Upper lobe of left lung (tissue), 6 donors: ENCODE measurements around the gene STOML3. TPM values are rescaled to one million over a fixed set of nuclear protein-coding genes. Genes with fewer than 3 reads are reported as not detected.
"Not testable (repeated sequence)": the region's sequence is repeated elsewhere in the genome, so short reads cannot be mapped to it uniquely, and the experiment has no call there.

Source experiments
- ATAC-seq, 2 donors: fragments of 200-7000 bp; cut with Tn5 transposase; one replicate each; pipeline ENCODE4 v1.9.1; 2022; ENCODE audit warnings: mild to moderate bottlenecking in 2 of 2, moderate library complexity in 2 of 2; ENCODE audit not compliant: low FRiP score in 2 of 2
- DNase-seq, 2 donors: peaks; one replicate each; pipeline ENCODE4 v3.0.0-alpha.2; 2019 to 2020
- H3K27ac ChIP-seq, 4 donors: fragments of 200-600 bp; sonication (generic); one replicate each; pipeline ENCODE4 v1.5.1; 2016 to 2019
- H3K27me3 ChIP-seq, 4 donors: fragments of 200-600 bp; sonication (generic); one replicate each; pipeline ENCODE4 v1.5.1; 2017 to 2019
- H3K36me3 ChIP-seq, 4 donors: fragments of 200-600 bp; sonication (generic); one replicate each; pipeline ENCODE4 v1.5.1; 2016 to 2019
- H3K4me1 ChIP-seq, 4 donors: fragments of 200-600 bp; sonication (generic); one replicate each; pipeline ENCODE4 v1.5.1; 2018 to 2019
- H3K4me3 ChIP-seq, 4 donors: fragments of 200-600 bp; sonication (generic); one replicate each; pipeline ENCODE4 v1.5.1; 2017 to 2019; ENCODE audit warnings: mild to moderate bottlenecking in 2 of 4, moderate library complexity in 1 of 4
- H3K9me3 ChIP-seq, 4 donors: fragments of 200-600 bp; sonication (generic); one replicate each; pipeline ENCODE4 v1.5.1; 2018 to 2019
- EP300 ChIP-seq, 4 donors: sonication (generic); formaldehyde crosslinking; IDR thresholded peaks; one replicate each; pipeline ENCODE4 v1.5.1; 2017; ENCODE audit warnings: antibody characterized with exemption in 4 of 4, control low read depth in 2 of 4
- POLR2A ChIP-seq, 4 donors: fragments of 450-650 bp; IDR thresholded peaks; one replicate each; pipeline ENCODE4 v1.5.1; 2016 to 2017; ENCODE audit warnings: antibody characterized with exemption in 4 of 4, mild to moderate bottlenecking in 2 of 4
- POLR2AphosphoS5 ChIP-seq, 2 donors: sonication (generic); formaldehyde crosslinking; IDR thresholded peaks; one replicate each; pipeline ENCODE4 v1.5.1; 2017; ENCODE audit warnings: antibody characterized with exemption in 2 of 2
- WGBS, 2 donors: methylation state at CpG; one replicate each; pipeline ENCODE4 v1.1.5; 2017 to 2018; 5-methylcytosine and 5-hydroxymethylcytosine counted together
- total RNA-seq, 6 donors: library from RNA; depleted of rRNA in 4 of 6; stranded (reverse); fragments of >200 nt in 4 of 6; gene quantifications; one replicate each; pipeline versions ENCODE4 v1.1.0 to v1.2.1, GENCODE V29; 2016 to 2021
- TF ChIP-seq, protein P1 (sequence below), 6 experiments: fragments of 450-650 bp in 4 of 6; fragments of 200-600 bp in 2 of 6; sonication (generic) in 2 of 6; IDR thresholded peaks; one replicate each; pipeline ENCODE4 v1.5.1; 2016 to 2019; ENCODE audit warnings: antibody characterized with exemption in 6 of 6
- donor health status: DM: no; HTN: no; CAD: no; lungs with moderate emphysema.
- donor health status: DM: no; HTN: yes; CAD: no; lungs with severe emphysema.

STOML3 gene
- total RNA-seq, 6 donors from 2014 or later: 0.14 to 10.8 (median 1.6) TPM

DNA sequence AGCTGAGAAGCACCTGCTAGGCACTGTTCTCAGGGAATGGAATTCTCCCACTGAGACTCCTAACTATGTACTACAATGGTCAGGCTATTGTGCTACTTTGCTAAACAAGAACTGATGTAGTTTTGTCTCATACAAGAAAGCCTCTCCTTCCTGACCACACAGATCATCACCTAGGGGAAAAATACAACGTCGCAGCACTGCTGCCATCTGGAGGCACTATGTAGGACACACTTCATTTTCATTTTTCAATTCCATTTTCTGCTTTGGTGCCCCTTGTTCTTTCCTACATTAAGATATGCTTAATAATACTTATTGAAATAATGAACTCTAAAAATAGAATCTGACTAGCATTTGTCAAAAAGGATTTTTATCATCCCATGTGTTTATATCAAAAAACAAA lies 26.2 kb upstream of the STOML3 start:
- Histone ChIP-seq H3K36me3 (peaks cover 28 to 85% (median 39%) of the 10 kb centered on the region in 4 donors), H3K27ac (no peak overlapping the region), H3K4me1 (peaks cover 0 to 5% (median 0%) of the 10 kb centered on the region in 4 donors), H3K9me3 (no peaks in the 10 kb centered on the region), H3K4me3 (no peak overlapping the region), H3K27me3 (no peaks in the 10 kb centered on the region)
- no peak for TF ChIP-seq POLR2AphosphoS5 (IDR thresholded peaks at IDR 0.05)
- TF ChIP-seq, protein P1, sequence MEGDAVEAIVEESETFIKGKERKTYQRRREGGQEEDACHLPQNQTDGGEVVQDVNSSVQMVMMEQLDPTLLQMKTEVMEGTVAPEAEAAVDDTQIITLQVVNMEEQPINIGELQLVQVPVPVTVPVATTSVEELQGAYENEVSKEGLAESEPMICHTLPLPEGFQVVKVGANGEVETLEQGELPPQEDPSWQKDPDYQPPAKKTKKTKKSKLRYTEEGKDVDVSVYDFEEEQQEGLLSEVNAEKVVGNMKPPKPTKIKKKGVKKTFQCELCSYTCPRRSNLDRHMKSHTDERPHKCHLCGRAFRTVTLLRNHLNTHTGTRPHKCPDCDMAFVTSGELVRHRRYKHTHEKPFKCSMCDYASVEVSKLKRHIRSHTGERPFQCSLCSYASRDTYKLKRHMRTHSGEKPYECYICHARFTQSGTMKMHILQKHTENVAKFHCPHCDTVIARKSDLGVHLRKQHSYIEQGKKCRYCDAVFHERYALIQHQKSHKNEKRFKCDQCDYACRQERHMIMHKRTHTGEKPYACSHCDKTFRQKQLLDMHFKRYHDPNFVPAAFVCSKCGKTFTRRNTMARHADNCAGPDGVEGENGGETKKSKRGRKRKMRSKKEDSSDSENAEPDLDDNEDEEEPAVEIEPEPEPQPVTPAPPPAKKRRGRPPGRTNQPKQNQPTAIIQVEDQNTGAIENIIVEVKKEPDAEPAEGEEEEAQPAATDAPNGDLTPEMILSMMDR (IDR thresholded peaks at IDR 0.05): peak in 2 of 6 experiments; percentile 8 to 20
- TF ChIP-seq POLR2A (IDR thresholded peaks at IDR 0.05): no peak
- no peak for TF ChIP-seq EP300 (IDR thresholded peaks at IDR 0.05)
- ATAC-seq (no peak), DNase-seq (no peak)
- WGBS, 2 donors: 24 to 35% methylated on average over 2 of the region's 2 CpGs

DNA sequence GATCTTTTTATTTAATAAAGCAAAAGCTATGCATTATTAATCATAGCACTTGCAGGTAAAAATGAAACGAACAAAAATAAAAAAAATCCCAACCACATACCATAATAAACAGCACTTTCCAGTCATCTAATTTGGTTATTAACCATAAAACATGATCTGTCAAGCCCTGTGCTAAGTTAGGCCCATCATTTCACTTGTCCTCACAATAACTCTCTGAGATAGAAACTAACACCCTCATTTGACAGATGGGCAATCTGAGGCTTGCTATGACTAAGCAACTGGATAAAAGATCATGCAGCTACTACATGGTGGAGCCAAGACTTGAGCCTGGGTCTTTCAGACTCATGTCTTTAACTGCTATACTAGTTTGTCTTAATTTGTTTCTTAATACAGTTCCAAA lies 25.5 kb upstream of the STOML3 start:
- no peak for DNase-seq
- Histone ChIP-seq H3K9me3 (no peaks in the 10 kb centered on the region), H3K4me1 (peaks cover 0 to 5% (median 0%) of the 10 kb centered on the region in 4 donors), H3K27ac (no peak overlapping the region), H3K27me3 (no peaks in the 10 kb centered on the region), H3K36me3 (peaks cover 32 to 85% (median 44%) of the 10 kb centered on the region in 4 donors), H3K4me3 (no peak overlapping the region)
- ATAC-seq: no peak
- 69 to 81% methylated on average over 1 of the region's 1 CpG for WGBS, 2 donors
- TF ChIP-seq EP300 (IDR thresholded peaks at IDR 0.05) (no peak), POLR2A (IDR thresholded peaks at IDR 0.05) (no peak), POLR2AphosphoS5 (IDR thresholded peaks at IDR 0.05) (no peak)
- TF ChIP-seq, protein P1 (IDR thresholded peaks at IDR 0.05): no peak

- TF ChIP-seq, protein P1 (IDR thresholded peaks at IDR 0.05): no peak
- TF ChIP-seq POLR2AphosphoS5 (IDR thresholded peaks at IDR 0.05) (no peak), EP300 (IDR thresholded peaks at IDR 0.05) (no peak)
- Histone ChIP-seq H3K4me1 (no peaks in the 10 kb centered on the region), H3K27ac (no peak overlapping the region), H3K36me3 (peaks cover 37 to 93% (median 56%) of the 10 kb centered on the region in 4 donors), H3K27me3 (no peaks in the 10 kb centered on the region), H3K9me3 (no peaks in the 10 kb centered on the region), H3K4me3 (no peak overlapping the region)
- DNase-seq: no peak
- no peak for ATAC-seq
- 83 to 93% methylated on average over 5 of the region's 5 CpGs for WGBS, 2 donors
Measured at GRCh38 chr13:39013462-39013861, 22.8 kb upstream of the STOML3 start.

- H3K27ac ChIP-seq: no peak overlapping the region
- H3K4me1 ChIP-seq: no peaks in the 10 kb centered on the region
- H3K9me3 ChIP-seq: no peaks in the 10 kb centered on the region
- whole genome bisulfite sequencing, 2 donors: 86% methylated on average over 7 of the region's 7 CpGs
- ATAC-seq (no peak), DNase-seq (peak in 1 of 2 donors; percentile 7)
- peaks cover 37 to 91% (median 56%) of the 10 kb centered on the region in 4 donors for H3K36me3 ChIP-seq
- no peak overlapping the region for H3K4me3 ChIP-seq
- H3K27me3 ChIP-seq: no peaks in the 10 kb centered on the region
- TF ChIP-seq POLR2AphosphoS5 (IDR thresholded peaks at IDR 0.05) (no peak), POLR2A (IDR thresholded peaks at IDR 0.05) (no peak), EP300 (IDR thresholded peaks at IDR 0.05) (no peak)
- TF ChIP-seq, protein P1 (IDR thresholded peaks at IDR 0.05): no peak
Measured at GRCh38 chr13:39012608-39013007, 22.0 kb upstream of the STOML3 start.

DNA sequence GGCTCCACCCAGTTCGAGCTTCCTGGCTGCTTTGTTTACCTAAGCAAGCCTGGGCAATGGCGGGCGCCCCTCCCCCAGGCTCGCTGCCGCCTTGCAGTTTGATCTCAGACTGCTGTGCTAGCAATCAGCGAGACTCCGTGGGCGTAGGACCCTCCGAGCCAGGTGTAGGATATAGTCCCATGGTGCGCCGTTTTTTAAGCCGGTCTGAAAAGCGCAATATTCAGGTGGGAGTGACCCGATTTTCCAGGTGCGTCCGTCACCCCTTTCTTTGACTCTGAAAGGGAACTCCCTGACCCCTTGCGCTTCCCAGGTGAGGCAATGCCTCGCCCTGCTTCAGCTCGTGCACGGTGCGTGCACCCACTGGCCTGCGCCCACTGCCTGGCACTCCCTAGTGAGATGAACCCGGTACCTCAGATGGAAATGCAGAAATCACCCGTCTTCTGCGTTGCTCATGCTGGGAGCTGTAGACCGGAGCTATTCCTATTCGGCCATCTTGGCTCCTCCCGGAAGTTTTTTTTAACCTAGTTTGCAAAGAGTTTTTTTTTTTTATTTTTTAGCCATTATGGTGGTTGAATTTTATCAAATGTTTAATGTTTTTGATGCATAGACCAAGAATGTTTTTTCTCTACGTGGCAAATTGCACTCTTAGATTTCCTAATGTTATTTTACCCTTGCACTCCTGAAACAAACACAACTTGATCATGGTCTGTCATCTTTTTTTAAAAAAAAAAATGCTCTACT lies 15.9 kb upstream of the STOML3 start:
- WGBS, 2 donors: 84 to 96% methylated on average over 20 to 28 of the region's 29 CpGs
- DNase-seq: peak in 1 of 2 donors; percentile 27
- H3K27ac ChIP-seq: not testable (repeated sequence)

More for the DNA sequence above, 15.9 kb upstream of the STOML3 start:
- H3K4me3 ChIP-seq, H3K9me3 ChIP-seq, ATAC-seq, H3K27me3 ChIP-seq, H3K4me1 ChIP-seq: not testable (repeated sequence)
- peaks cover 9 to 33% (median 19%) of the 10 kb centered on the region in 4 donors for H3K36me3 ChIP-seq
